Testis (tissue), 3 donors: Measurements from ENCODE around the gene IFNA10. TPM values are rescaled to one million over a fixed set of nuclear protein-coding genes. Genes with fewer than 3 reads are reported as not detected.
"Not testable (repeated sequence)": the region's sequence is repeated elsewhere in the genome, so short reads cannot be mapped to it uniquely, and the experiment has no call there.

ENCODE experiments used
- DNase-seq: peaks from one replicate; pipeline ENCODE4 v3.0.0-alpha.2; 2019
- H3K27ac ChIP-seq, 2 donors: fragments of 200-600 bp; sonication (generic); one replicate each; pipeline ENCODE4 v1.5.1; 2019
- H3K27me3 ChIP-seq: fragments of 200-600 bp; sonication (generic); one replicate; pipeline ENCODE4 v1.5.1; 2019
- H3K36me3 ChIP-seq: fragments of 200-600 bp; sonication (generic); one replicate; pipeline ENCODE4 v1.5.1; 2017; ENCODE audit warnings: low read depth; ENCODE audit errors: missing control alignments
- H3K4me1 ChIP-seq: fragments of 200-600 bp; sonication (generic); one replicate; pipeline ENCODE4 v1.5.1; 2019
- H3K4me3 ChIP-seq, 2 donors: fragments of 200-600 bp; sonication (generic); one replicate each; pipeline ENCODE4 v1.5.1; 2017 to 2019
- H3K9me3 ChIP-seq: fragments of 200-600 bp; sonication (generic); one replicate; pipeline ENCODE4 v1.5.1; 2017
- POLR2A ChIP-seq: fragments of 450-650 bp; IDR thresholded peaks from one replicate; pipeline ENCODE4 v1.6.1; 2017; ENCODE audit warnings: antibody characterized with exemption, mild to moderate bottlenecking, moderate library complexity
- WGBS, 2 donors: methylation state at CpG; one replicate each; pipeline ENCODE4 v1.1.5; 2018; 5-methylcytosine and 5-hydroxymethylcytosine counted together
- intact Hi-C: fragments of 100-400 bp; cut with DNase I; formaldehyde crosslinking; loops from one replicate; pipeline ENCODE4 v1.15.1; 2023; ENCODE audit warnings: low total_unique reads
- polyA plus RNA-seq: library from polyadenylated mRNA; stranded (reverse); fragments of 350-450 nt; fragmentation: Illumina TruSeq; extraction: RNeasy Lipid Tissue Mini Kit (QIAGEN cat#74804); gene quantifications from one replicate; pipeline ENCODE4 v1.2.3, GENCODE V29; 2014; ENCODE audit warnings: low read depth, low replicate concordance; ENCODE audit not compliant: insufficient read depth
- total RNA-seq, 2 donors: library from RNA; depleted of rRNA; stranded (reverse); fragments of >200 nt; gene quantifications; one replicate each; pipeline ENCODE4 v1.2.3, GENCODE V29; 2016
- TF ChIP-seq, protein P1 (sequence below), 3 experiments: fragments of 450-650 bp in 2 of 3; fragments of 200-600 bp in 1 of 3; sonication (generic) in 1 of 3; IDR thresholded peaks; one replicate each; pipeline ENCODE4 v1.5.1; 2016 to 2019; ENCODE audit warnings: antibody characterized with exemption in 3 of 3, mild to moderate bottlenecking in 2 of 3, moderate library complexity in 1 of 3

The IFNA10 gene
- total and polyA plus RNA-seq, 3 donors from 2014 or later, result not detected

- DNase-seq, result no peak
- no peaks in the 10 kb centered on the region for H3K36me3 ChIP-seq
- TF ChIP-seq, protein P1, sequence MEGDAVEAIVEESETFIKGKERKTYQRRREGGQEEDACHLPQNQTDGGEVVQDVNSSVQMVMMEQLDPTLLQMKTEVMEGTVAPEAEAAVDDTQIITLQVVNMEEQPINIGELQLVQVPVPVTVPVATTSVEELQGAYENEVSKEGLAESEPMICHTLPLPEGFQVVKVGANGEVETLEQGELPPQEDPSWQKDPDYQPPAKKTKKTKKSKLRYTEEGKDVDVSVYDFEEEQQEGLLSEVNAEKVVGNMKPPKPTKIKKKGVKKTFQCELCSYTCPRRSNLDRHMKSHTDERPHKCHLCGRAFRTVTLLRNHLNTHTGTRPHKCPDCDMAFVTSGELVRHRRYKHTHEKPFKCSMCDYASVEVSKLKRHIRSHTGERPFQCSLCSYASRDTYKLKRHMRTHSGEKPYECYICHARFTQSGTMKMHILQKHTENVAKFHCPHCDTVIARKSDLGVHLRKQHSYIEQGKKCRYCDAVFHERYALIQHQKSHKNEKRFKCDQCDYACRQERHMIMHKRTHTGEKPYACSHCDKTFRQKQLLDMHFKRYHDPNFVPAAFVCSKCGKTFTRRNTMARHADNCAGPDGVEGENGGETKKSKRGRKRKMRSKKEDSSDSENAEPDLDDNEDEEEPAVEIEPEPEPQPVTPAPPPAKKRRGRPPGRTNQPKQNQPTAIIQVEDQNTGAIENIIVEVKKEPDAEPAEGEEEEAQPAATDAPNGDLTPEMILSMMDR (IDR thresholded peaks at IDR 0.05), result no peak
- TF ChIP-seq POLR2A, result no peak
- H3K27ac ChIP-seq, result no peak overlapping the region
- no peak overlapping the region for H3K4me3 ChIP-seq
- intact Hi-C loops, result no loop called here
- H3K4me1 ChIP-seq, result no peaks in the 10 kb centered on the region
- H3K9me3 ChIP-seq, result no peaks in the 10 kb centered on the region
- WGBS, 2 donors, result 81 to 90% methylated on average over 4 to 7 of the region's 7 CpGs
- no peaks in the 10 kb centered on the region for H3K27me3 ChIP-seq
Observed at GRCh38 chr9:21210311-21210710, 3.4 kb upstream of the IFNA10 start.

DNA sequence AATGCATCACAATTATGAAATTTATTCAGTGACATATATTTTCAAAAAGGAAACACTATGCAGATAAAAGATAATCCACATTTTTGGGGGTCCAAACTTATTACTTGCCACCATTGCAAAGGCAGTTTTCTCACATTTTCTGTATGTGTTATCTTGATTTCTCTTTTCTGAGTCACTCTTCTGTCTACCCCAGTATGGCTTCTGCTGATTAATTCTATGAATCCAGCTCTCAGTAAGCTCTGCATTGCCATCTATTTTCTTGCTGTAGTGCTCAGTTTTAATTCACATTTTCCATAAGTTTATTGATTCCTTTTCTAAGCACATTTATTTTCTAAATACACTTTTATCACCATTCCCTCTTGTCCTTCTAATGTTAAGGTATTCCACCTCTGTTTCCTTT lies 1.7 kb downstream of the IFNA10 start:
- H3K9me3 ChIP-seq, result no peaks in the 10 kb centered on the region
- no peak for DNase-seq
- no peak overlapping the region for H3K4me3 ChIP-seq
- H3K27me3 ChIP-seq, result no peaks in the 10 kb centered on the region
- no peak overlapping the region for H3K27ac ChIP-seq
- H3K4me1 ChIP-seq, result no peaks in the 10 kb centered on the region
- TF ChIP-seq POLR2A, result no peak
- intact Hi-C loops, result no loop called here
- H3K36me3 ChIP-seq, result no peaks in the 10 kb centered on the region

DNA sequence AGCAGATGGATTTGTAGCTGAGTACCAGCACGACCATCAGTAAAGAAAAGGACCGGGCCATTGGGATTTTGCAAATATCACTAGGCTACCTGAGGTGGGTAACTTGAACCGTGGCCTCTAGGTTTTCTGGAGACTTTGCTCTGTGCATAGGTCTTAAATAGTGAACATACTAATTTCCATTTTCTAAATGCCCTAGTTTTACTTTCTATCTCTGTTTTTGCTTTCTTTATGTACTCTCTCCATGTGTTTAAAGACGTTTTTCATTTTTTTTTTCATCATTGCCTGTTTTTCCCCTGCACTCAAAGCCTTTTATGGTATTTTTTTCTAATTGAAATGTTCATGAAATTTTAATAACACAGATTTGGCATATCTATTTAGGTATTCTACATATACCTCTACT lies 4.8 kb downstream of the IFNA10 start, which contains the start of gene IFNA7:
TSS of gene IFNA7 (minus strand) at position 101 of the 400 bp plus-strand sequence. CDS start at position 61, 40 bp downstream.
- H3K9me3 ChIP-seq, H3K4me1 ChIP-seq, H3K27me3 ChIP-seq, H3K36me3 ChIP-seq, intact Hi-C loops, H3K4me3 ChIP-seq, DNase-seq, H3K27ac ChIP-seq: not testable (repeated sequence)
- WGBS, 2 donors, result 69 to 80% methylated on average over 4 of the region's 4 CpGs

DNA sequence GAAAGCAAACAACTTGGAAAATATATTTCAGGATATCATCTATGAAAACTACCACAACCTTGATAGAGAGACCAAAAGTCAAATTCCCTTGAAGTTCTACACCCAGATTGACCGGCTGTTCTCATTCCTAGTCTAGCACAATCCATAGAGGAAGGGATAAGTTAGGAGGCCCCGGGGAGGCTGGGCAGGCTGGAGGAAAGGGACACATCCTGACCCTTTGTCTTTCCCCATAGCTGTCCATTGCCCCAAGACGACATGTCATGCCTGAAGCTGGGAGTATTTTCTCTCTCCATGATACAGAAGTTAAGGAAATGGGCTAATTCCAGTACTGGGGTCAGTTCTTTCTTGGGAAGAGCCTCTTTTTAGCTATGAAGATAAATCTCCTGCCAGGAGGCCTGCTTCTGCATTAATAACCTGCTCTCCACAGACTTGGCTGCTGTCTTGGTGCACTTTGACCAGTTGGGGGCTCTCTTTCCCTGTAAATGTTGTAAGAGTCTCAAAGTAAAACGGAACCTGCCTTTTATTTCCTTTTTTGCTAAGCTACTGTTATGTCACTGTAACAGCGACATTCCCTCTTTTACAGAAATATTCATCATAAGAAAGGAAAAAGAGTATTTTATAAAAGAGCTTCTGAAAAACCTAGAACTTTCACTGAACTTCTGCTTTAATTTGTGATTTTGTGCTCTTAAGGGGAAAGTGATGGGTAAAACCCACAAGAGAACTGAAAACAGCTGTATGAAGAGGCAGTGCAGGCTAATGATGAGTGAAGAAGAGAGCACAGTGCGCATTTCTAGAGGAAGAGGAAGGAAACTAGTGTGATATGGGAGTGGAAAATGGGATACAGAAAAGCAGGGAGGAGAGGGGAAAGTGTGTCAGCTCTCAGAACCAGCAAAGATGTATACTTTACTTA lies 11.8 kb downstream of the IFNA10 start:
- 49 to 59% methylated on average over 6 of the region's 6 CpGs for WGBS, 2 donors
- H3K4me3 ChIP-seq, H3K27ac ChIP-seq, intact Hi-C loops, H3K36me3 ChIP-seq, H3K4me1 ChIP-seq, H3K9me3 ChIP-seq, H3K27me3 ChIP-seq: not testable (repeated sequence)
- TF ChIP-seq, protein P1 (IDR thresholded peaks at IDR 0.05), result peak; percentile 16 to 47 (median 30)
- DNase-seq, result peak; percentile 36

- WGBS, 2 donors, result 83 to 91% methylated on average over 3 of the region's 3 CpGs
- H3K9me3 ChIP-seq, H3K4me3 ChIP-seq, H3K36me3 ChIP-seq, DNase-seq, intact Hi-C loops, H3K4me1 ChIP-seq, H3K27ac ChIP-seq, H3K27me3 ChIP-seq: not testable (repeated sequence)
Observed at GRCh38 chr9:21187487-21187886, 19.5 kb downstream of the IFNA10 start, which contains the start of gene IFNA4. TSS of gene IFNA4 (minus strand) at chr9:21187587. CDS start at chr9:21187531, 56 bp downstream.

DNA sequence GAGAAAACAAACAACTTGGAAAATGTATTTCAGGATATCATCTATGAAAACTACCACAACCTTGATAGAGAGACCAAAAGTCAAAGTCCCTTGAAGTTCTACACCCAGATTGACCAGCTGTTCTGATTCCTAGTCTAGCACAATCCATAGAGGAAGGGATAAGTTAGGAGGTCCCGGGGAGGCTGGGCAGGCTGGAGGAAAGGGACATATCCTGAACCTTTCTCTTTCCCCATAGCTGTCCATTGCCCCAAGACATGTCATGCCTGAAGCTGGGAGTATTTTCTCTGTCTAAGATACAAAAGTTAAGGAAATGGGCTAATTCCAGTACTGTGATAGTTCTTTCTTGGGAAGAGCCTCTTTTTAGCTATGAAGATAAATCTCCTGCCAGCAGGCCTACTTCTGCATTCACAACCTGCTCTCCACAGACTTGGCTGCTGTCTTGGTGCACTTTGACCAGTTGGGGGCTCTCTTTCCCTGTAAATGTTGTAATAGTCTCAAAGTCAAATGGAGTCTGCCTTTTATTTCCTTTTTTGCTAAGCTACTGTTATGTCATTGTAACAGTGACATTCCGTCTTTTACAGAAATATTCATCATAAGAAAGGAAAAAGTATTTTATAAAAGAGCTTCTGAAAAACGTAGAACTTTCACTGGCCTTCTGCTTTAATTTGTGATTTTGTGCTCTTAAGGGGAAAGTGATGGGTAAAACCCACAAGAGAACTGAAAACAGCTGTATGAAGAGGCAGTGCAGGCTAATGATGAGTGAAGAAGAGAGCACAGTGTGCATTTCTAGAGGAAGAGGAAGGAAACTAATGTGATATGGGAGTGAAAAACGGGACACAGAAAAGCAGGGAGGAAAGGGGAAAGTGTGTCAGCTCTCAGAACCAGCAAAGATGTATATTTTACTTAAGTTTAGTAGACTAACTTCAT lies 23.9 kb downstream of the IFNA10 start:
- H3K27ac ChIP-seq, H3K36me3 ChIP-seq, H3K9me3 ChIP-seq, H3K4me1 ChIP-seq, intact Hi-C loops, H3K4me3 ChIP-seq, H3K27me3 ChIP-seq: not testable (repeated sequence)
- 46 to 48% methylated on average over 4 of the region's 4 CpGs for WGBS, 2 donors
- peak; percentile 35 for DNase-seq
- TF ChIP-seq, protein P1 (IDR thresholded peaks at IDR 0.05), result peak in 1 of 3 experiments; percentile 18
